ENCODE results near the gene DBT. TPM values are rescaled to one million over a fixed set of nuclear protein-coding genes. Genes with fewer than 3 reads are reported as not detected.
"Not testable (repeated sequence)": the region's sequence is repeated elsewhere in the genome, so short reads cannot be mapped to it uniquely, and the experiment has no call there.

DBT gene
- total and polyA plus RNA-seq, 2 donors (not counting 1 experiment from before 2014, with no cell fraction given), result 2.6 to 15.1 TPM

GRCh38 chr1:100261686-100262085 lies 12.1 kb upstream of the DBT start:
- no peaks in the 10 kb centered on the region for H3K27me3 Mint-ChIP-seq
- no peak overlapping the region for H3K4me3 Mint-ChIP-seq
- Histone ChIP-seq H3K9ac (ENCODE audit: low read length) (no peak overlapping the region), H3K4me3 (ENCODE audit: control extremely low read depth in 1 of 5, extremely low read depth in 1 of 5, insufficient read depth in 1 of 5, low read depth in 2 of 5, low read length in 4 of 5) (no peak overlapping the region), H3K4me1 (ENCODE audit: control insufficient read depth in 2 of 2, insufficient read depth in 2 of 2, low read length in 2 of 2) (peaks cover 4 to 11% of the 10 kb centered on the region in 2 donors), H3K4me2 (replicated peaks; ENCODE audit: low read depth, low read length, poor library complexity, severe bottlenecking) (no peak overlapping the region), H3K79me2 (ENCODE audit: control insufficient read depth, insufficient read depth, low read length) (peaks cover 14% of the 10 kb centered on the region), H3K9me3 (ENCODE audit: control extremely low read depth in 1 of 3, control insufficient read depth in 2 of 3, insufficient read depth in 1 of 3, low read length in 2 of 3) (no peaks in the 10 kb centered on the region), H2AFZ (ENCODE audit: insufficient read depth, low read depth, low read length, poor library complexity, severe bottlenecking) (no peak overlapping the region), H4K20me1 (ENCODE audit: control insufficient read depth, insufficient read depth, low read length, poor library complexity, severe bottlenecking) (no peaks in the 10 kb centered on the region), H3K27me3 (replicated peaks in 1 of 4; ENCODE audit: control extremely low read depth in 1 of 4, control insufficient read depth in 3 of 4, insufficient read depth in 4 of 4, low read length in 3 of 4) (no peaks in the 10 kb centered on the region), H3K36me3 (replicated peaks in 1 of 2; ENCODE audit: control extremely low read depth in 1 of 2, control insufficient read depth in 1 of 2, extremely low read depth in 1 of 2, insufficient read depth in 2 of 2, low read length in 1 of 2) (no peaks in the 10 kb centered on the region), H3K27ac (ENCODE audit: low read length in 2 of 2) (no peak overlapping the region)
- intact Hi-C loops (cut with micrococcal nuclease), result loop anchor here (10.0 kb wide), 2 partner anchors 287 to 633 kb away; partner anchors contain the start of genes EXTL2 and SLC30A7
- H3K27ac Mint-ChIP-seq, result no peak overlapping the region
- TF ChIP-seq, protein P1, sequence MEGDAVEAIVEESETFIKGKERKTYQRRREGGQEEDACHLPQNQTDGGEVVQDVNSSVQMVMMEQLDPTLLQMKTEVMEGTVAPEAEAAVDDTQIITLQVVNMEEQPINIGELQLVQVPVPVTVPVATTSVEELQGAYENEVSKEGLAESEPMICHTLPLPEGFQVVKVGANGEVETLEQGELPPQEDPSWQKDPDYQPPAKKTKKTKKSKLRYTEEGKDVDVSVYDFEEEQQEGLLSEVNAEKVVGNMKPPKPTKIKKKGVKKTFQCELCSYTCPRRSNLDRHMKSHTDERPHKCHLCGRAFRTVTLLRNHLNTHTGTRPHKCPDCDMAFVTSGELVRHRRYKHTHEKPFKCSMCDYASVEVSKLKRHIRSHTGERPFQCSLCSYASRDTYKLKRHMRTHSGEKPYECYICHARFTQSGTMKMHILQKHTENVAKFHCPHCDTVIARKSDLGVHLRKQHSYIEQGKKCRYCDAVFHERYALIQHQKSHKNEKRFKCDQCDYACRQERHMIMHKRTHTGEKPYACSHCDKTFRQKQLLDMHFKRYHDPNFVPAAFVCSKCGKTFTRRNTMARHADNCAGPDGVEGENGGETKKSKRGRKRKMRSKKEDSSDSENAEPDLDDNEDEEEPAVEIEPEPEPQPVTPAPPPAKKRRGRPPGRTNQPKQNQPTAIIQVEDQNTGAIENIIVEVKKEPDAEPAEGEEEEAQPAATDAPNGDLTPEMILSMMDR (IDR thresholded peaks at IDR 0.05), result no peak
- no peak for TF ChIP-seq EZH2 (IDR thresholded peaks at IDR 0.05; ENCODE audit: borderline replicate concordance, insufficient read depth, low read depth, low read length, poor library complexity, severe bottlenecking)
- H3K9me3 Mint-ChIP-seq (ENCODE audit: insufficient read depth), result no peaks in the 10 kb centered on the region
- ATAC-seq (ENCODE audit: low read depth) (no peak), DNase-seq (no peak)
- H3K4me1 Mint-ChIP-seq, result peaks cover 13% of the 10 kb centered on the region
- ChIA-PET CTCF (no interaction called here), POLR2A (interaction anchor here (0.6 kb wide), 1 partner anchor 54 kb away, joined by 5 read pairs; no protein-coding TSS in a partner anchor)

DNA sequence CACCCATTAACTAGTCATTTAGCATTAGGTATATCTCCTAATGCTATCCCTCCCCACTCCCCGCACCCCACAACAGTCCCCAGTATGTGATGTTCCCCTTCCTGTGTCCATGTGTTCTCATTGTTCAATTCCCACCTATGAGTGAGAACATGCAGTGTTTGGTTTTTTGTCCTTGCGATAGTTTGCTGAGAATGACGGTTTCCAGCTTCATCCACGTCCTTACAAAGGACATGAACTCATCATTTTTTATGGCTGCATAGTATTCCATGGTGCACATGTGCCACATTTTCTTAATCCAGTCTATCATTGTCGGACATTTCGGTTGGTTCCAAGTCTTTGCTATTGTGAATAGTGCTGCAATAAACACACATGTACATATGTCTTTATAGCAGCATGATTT lies 8.8 kb upstream of the DBT start:
- no CpG with 5 or more reads among the region's 6 CpGs for WGBS (ENCODE audit: insufficient coverage)
- H3K36me3 ChIP-seq (replicated peaks in 1 of 2; ENCODE audit: control extremely low read depth in 1 of 2, control insufficient read depth in 1 of 2, extremely low read depth in 1 of 2, insufficient read depth in 2 of 2, low read length in 1 of 2); H3K79me2 ChIP-seq (ENCODE audit: control insufficient read depth, insufficient read depth, low read length); ATAC-seq (ENCODE audit: low read depth); H2AFZ ChIP-seq (ENCODE audit: insufficient read depth, low read depth, low read length, poor library complexity, severe bottlenecking); H3K27me3 Mint-ChIP-seq; H3K4me2 ChIP-seq (replicated peaks; ENCODE audit: low read depth, low read length, poor library complexity, severe bottlenecking); H3K9me3 ChIP-seq (ENCODE audit: control extremely low read depth in 1 of 3, control insufficient read depth in 2 of 3, insufficient read depth in 1 of 3, low read length in 2 of 3); H3K4me1 ChIP-seq (ENCODE audit: control insufficient read depth in 2 of 2, insufficient read depth in 2 of 2, low read length in 2 of 2); H3K9ac ChIP-seq (ENCODE audit: low read length); H3K9me3 Mint-ChIP-seq (ENCODE audit: insufficient read depth); H3K27me3 ChIP-seq (replicated peaks in 1 of 4; ENCODE audit: control extremely low read depth in 1 of 4, control insufficient read depth in 3 of 4, insufficient read depth in 4 of 4, low read length in 3 of 4); intact Hi-C loops (cut with micrococcal nuclease); DNase-seq; H3K4me3 Mint-ChIP-seq; H3K4me1 Mint-ChIP-seq; CTCF ChIA-PET; POLR2A ChIA-PET; H4K20me1 ChIP-seq (ENCODE audit: control insufficient read depth, insufficient read depth, low read length, poor library complexity, severe bottlenecking); H3K4me3 ChIP-seq (ENCODE audit: control extremely low read depth in 1 of 5, extremely low read depth in 1 of 5, insufficient read depth in 1 of 5, low read depth in 2 of 5, low read length in 4 of 5); H3K27ac Mint-ChIP-seq; H3K27ac ChIP-seq (ENCODE audit: low read length in 2 of 2): not testable (repeated sequence)

- H3K4me2 ChIP-seq (replicated peaks; ENCODE audit: low read depth, low read length, poor library complexity, severe bottlenecking); intact Hi-C loops (cut with micrococcal nuclease); H3K27ac Mint-ChIP-seq; H4K20me1 ChIP-seq (ENCODE audit: control insufficient read depth, insufficient read depth, low read length, poor library complexity, severe bottlenecking); H3K9me3 Mint-ChIP-seq (ENCODE audit: insufficient read depth); POLR2A ChIA-PET; H3K27ac ChIP-seq (ENCODE audit: low read length in 2 of 2); H3K27me3 ChIP-seq (replicated peaks in 1 of 4; ENCODE audit: control extremely low read depth in 1 of 4, control insufficient read depth in 3 of 4, insufficient read depth in 4 of 4, low read length in 3 of 4); H3K27me3 Mint-ChIP-seq; H2AFZ ChIP-seq (ENCODE audit: insufficient read depth, low read depth, low read length, poor library complexity, severe bottlenecking); H3K79me2 ChIP-seq (ENCODE audit: control insufficient read depth, insufficient read depth, low read length); ATAC-seq (ENCODE audit: low read depth); H3K4me1 Mint-ChIP-seq; H3K36me3 ChIP-seq (replicated peaks in 1 of 2; ENCODE audit: control extremely low read depth in 1 of 2, control insufficient read depth in 1 of 2, extremely low read depth in 1 of 2, insufficient read depth in 2 of 2, low read length in 1 of 2); DNase-seq; H3K4me3 Mint-ChIP-seq; H3K9ac ChIP-seq (ENCODE audit: low read length); H3K4me1 ChIP-seq (ENCODE audit: control insufficient read depth in 2 of 2, insufficient read depth in 2 of 2, low read length in 2 of 2); H3K4me3 ChIP-seq (ENCODE audit: control extremely low read depth in 1 of 5, extremely low read depth in 1 of 5, insufficient read depth in 1 of 5, low read depth in 2 of 5, low read length in 4 of 5); H3K9me3 ChIP-seq (ENCODE audit: control extremely low read depth in 1 of 3, control insufficient read depth in 2 of 3, insufficient read depth in 1 of 3, low read length in 2 of 3): not testable (repeated sequence)
- CTCF ChIA-PET, result interaction anchor here (1.1 kb wide), 1 partner anchor 199 kb away, joined by 4 read pairs; no protein-coding TSS in a partner anchor
- WGBS (ENCODE audit: insufficient coverage), result 83% methylated on average over 2 of the region's 5 CpGs
Measured at GRCh38 chr1:100256273-100256672, 6.6 kb upstream of the DBT start.

Measured in B cell (primary cell).